D341Med (cell line): Measurements from ENCODE around the gene DGKB.
"Not testable (repeated sequence)": the region's sequence is repeated elsewhere in the genome, so short reads cannot be mapped to it uniquely, and the experiment has no call there.

Experiments used
- DNase-seq: peaks from one replicate; pipeline ENCODE4 v3.0.0; 2012; ENCODE audit warnings: low spot score

DGKB gene

GRCh38 chr7:14286036-14286435 lies 616.5 kb downstream of the DGKB start:
- DNase-seq, result no peak

GRCh38 chr7:14279065-14279871 lies 623.3 kb downstream of the DGKB start:
- not testable (repeated sequence) for DNase-seq

- no peak for DNase-seq
These were observed 627.2 kb downstream of the DGKB start for GRCh38 chr7:14275356-14275755.

DNA sequence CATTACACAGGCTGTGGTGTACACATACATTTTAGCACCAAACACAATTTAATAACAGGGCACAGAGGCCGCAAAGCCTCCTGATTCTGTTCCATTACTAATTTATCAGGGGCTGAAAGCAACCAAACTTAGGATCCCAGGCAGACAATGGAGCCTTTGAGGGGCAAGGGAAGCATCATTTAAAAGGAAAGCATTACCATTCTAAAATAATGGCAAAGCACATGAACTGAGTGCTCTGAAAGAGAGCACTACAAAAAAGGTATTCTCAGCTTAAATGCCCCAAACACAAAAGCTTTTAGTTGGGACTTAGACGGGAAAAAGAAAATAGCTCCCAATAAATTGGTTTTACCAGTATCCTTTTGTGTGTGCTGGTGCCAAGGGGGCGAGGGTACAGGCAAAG lies 631.1 kb downstream of the DGKB start:
- DNase-seq, result no peak

DNA sequence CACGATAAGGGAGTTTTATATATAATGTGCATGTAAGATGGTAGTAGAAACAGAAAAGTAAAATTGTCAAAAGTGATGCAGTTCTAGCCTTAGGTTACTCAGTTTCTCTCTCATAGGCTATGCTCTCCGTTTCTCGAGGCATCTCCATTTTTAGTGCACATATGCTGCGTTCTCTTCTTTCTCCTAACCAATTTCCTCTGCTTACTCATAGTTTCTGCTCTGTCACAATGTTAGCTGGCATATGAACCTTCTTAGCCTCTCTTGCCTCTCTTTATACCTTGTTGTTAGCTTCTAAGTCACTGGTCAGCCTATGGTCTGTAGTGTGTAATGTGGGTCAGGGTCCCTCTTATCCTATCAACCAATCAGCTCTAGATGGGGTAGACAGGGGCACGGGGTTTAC lies 632.5 kb downstream of the DGKB start:
- DNase-seq, result no peak

DNA sequence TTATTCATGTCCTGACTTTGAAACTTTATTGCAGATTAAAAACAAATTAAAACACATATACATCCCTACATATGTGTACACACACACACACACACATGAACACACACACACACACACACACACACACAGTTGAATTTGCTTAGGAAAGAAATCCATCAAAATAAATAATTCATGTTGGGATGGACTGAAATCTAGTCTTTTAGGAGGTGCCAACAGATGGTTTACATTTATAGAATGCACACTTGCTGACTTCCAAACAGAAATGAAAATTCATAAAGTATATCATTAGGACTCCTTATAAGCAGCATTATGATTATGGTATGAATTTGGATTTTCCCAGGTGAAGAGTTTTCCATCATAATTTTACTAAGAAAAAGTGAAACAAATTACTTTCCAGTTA lies 642.5 kb downstream of the DGKB start:
- no peak for DNase-seq

GRCh38 chr7:14258861-14259260 lies 643.7 kb downstream of the DGKB start:
- no peak for DNase-seq

GRCh38 chr7:14258441-14258840 lies 644.1 kb downstream of the DGKB start:
- DNase-seq, result no peak

- DNase-seq, result no peak
These were observed 650.1 kb downstream of the DGKB start for GRCh38 chr7:14252458-14252857.

DNA sequence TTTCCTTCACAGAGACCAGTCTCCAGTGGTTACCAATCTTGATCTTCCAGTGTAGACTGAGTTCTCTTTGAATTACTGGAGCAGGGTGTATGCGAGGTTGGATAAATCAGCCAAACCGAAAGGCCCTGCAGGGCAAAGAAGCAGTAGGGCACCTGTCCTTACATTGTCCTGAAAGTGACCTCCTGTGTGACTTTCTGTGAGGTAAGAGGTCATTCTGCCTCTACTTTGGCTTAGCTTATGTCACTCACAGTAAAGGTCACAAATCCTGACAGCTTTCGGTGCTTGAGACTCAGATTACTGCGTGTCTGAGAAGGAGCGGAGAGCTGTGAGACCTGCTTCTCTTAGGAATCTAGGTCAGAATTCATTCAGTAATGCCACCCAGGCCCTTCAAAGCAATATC lies 660.4 kb downstream of the DGKB start:
- DNase-seq, result no peak

DNA sequence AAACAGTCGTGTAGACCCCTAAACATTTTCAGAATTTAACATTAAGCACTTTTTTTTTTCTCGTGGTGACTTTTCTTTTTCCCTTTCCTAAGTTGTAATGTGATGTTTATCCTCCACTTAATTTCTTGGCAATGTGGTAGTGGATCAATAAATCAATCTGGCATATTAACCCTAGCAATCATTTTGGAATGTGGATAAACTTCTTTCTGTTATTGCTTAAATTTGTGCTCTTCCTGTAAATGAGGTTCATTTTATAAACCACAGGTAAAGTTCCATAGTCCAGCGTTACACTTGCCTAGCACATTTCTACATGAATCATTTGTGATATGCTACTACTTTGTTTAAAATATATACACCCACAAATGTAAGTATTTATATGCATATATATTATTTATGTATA lies 665.7 kb downstream of the DGKB start:
- no peak for DNase-seq

GRCh38 chr7:14235056-14235455 lies 667.5 kb downstream of the DGKB start:
- DNase-seq, result no peak

- DNase-seq, result no peak
These were observed 668.6 kb downstream of the DGKB start for GRCh38 chr7:14233868-14234369.

DNA sequence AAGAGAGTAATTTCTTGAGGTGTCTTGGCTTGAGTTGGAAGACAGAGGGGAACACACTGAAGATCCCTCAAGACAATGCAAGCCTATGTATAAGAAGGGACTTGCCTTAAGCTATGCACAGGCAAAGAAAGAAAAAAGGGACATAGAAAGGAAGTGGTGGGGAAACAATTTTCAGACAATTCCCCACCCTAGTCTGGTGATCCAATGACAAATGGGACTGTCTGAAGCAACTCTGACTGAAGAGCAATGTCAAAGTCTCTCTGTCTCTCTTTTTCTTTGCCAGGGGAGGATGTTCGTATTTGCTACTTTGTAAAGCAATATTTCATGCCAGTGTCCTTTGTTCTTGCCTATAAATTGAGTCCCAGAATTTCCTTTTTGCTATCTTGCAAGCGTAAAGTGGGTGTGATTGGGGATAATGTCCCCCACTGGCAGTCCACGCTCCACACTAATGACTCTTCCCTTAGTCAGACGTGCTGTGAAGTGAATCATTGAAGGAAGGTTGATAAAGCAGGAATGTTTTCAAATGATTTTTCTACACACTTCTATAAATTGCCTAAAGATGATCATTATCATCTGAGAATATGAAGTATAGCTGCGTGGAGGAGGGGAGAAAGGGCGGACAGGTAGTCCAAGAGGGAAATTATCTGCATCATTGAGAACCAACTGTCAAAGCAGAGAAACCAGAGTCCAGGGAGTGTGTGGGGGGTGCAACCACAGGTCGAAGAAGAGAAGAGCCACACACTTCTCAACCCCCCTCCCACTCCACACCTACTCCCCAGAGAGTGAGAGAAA lies 669.3 kb downstream of the DGKB start:
- DNase-seq, result no peak

DNA sequence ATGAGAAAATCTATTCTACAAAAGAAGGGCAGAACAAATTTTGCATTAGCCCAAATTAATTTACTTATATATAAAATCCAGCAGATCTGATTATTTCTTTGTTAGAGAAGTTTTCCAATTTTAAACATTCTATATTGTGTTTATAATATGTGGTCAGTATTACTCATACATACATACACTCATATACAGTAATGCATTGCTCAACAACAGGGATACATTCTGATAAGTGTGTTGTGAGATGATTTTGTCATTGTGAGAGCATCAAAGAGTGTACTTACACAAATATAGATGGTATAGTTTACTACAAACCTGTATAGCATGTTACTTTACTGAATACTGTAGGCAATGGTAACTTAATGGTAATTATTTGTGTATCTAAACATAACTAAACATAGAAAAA lies 673.5 kb downstream of the DGKB start:
- DNase-seq, result no peak

DNA sequence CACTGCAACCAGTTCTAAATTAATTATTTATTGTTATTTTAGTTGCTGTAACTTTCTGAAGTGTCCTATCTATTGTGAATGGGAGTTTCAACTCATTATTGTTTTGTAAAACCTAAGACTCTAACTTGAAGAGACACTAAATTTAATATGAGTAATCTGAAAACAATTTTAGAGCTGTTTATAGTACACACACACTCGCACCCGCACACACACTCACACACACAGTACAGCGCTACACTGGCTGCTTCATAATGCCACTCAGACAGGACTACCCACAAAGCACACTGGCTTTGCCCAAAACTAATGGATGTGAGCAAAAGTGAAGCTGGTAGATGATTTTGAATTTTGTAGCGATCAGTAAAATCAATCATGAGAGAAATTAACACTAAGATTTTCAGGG lies 674.2 kb downstream of the DGKB start:
- DNase-seq, result no peak

- DNase-seq, result no peak
These were observed 676.4 kb downstream of the DGKB start for GRCh38 chr7:14226126-14226525.

DNA sequence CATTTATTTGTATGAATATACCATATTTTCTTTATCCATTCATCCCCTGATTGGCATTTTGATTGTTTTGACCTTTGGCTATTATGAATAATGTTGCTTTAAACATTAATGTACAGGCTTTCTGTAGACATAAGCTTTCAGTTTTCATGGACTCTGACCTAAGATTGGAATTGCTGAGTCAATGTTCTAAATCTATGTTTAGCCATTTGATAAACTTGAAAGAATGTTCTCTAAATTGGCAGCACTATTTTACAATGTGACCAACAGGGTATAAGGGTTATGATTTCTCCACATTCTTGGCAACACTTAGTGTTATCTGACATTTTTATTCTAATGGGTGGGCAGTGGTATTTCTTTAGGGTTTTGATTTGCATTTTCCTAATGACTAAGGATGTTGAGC lies 683.4 kb downstream of the DGKB start:
- no peak for DNase-seq

GRCh38 chr7:14218338-14218737 lies 684.2 kb downstream of the DGKB start:
- no peak for DNase-seq

DNA sequence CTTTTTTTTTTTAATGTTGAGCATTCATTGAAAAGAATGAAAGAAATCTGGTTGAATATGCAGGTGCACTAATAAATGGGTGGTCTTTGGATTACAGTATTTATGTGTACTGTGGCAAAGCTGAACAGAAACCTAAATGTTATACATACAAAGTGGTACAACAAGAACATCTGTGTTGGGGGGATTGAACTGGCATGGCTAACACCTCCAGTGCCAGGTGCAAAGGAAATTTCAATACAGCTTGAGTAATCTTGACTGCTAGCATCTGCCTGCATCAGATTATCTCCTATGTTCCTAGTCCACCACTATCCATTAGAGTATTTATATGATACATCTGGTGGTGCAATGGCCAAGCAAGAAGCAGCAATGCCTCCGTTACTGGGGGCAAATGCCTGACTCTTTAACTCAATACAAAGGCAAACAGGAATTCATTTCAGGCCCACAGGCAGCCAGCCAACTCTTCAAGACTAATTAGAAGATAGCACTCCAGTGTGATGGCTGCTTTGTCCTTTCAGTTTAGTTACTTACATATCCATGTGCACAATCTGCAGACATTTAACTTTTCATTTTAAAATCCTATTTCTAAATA lies 692.6 kb downstream of the DGKB start:
- peak; percentile 17 for DNase-seq

DNA sequence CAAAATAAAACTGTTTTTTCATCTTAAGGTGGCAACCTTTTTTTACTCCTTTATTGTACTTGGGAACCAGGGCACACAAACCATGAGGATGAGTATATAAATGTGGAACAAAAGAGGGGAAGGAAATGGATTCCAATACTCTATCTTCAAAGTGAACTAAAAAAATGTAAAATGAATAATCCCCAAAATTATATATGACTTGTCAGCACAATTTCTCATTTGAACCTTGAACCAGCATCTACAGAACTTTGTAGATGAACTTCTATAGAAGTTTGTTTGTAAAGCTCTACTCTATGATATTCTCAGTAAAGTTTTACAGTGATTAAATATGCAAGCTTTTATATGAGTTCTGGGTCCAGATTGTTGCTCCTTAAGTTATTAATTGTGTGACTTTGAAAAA lies 694.8 kb downstream of the DGKB start:
- no peak for DNase-seq

GRCh38 chr7:14207138-14207537 lies 695.4 kb downstream of the DGKB start:
- DNase-seq, result no peak

DNA sequence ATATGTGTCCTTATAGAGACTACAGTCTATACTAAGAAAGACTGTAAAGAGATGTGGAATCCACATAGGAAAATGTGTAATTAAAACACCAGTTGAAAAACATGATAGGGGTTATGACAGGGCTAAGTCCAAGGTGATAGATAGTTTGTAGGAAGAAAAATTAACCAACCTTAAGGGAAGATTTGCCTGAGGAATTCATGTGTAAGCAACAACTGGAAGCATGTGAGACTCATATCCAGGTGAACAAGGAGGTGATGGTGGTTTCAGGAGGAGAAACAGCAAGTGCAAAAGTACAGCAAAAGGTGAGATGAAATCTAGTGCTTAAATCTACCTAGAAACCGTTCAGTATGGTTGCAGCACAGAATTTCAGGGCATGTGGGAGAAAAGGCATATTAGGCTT lies 696.4 kb downstream of the DGKB start:
- DNase-seq, result no peak
